ENCODE measurements around the gene SLC6A19.

DNA sequence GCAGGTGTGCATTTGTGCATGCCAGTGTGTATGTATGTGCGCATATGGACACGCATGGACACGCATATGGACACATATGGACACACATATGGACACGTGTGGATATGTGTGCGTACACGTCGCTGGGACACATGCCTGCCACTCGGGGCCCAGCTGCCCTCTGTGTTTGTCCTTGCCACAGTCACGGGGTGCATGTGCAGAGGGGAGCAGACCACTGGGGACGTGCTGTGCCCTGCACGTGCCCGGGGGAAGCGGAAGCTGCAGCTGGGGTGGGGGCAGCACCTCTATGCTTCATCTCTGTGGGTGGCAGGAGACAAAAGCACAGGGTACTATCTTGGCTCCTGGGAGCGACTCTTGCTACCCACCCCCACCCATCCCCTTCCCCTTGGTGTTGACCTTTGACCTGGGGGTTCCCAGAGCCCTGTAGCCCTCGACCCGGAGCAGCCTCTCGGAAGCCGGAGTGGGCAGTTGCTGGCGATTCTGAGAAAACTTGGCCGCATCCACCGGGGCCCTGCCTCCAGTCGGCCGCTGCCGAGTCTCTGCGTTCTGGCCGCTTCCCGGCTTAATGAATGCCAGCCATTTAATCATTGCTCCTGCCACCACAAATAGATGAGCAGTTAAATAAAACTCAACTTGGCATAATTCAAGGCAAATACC, 21.4 kb downstream of the SLC6A19 start:
- TF ChIP-seq EZH2 (IDR thresholded peaks at IDR 0.05; ENCODE audit: low read length, unreplicated experiment) (no peak), EZH2phosphoT487 (IDR thresholded peaks at IDR 0.05; ENCODE audit: borderline replicate concordance, low read length) (no peak)
- TF ChIP-seq, protein P1, sequence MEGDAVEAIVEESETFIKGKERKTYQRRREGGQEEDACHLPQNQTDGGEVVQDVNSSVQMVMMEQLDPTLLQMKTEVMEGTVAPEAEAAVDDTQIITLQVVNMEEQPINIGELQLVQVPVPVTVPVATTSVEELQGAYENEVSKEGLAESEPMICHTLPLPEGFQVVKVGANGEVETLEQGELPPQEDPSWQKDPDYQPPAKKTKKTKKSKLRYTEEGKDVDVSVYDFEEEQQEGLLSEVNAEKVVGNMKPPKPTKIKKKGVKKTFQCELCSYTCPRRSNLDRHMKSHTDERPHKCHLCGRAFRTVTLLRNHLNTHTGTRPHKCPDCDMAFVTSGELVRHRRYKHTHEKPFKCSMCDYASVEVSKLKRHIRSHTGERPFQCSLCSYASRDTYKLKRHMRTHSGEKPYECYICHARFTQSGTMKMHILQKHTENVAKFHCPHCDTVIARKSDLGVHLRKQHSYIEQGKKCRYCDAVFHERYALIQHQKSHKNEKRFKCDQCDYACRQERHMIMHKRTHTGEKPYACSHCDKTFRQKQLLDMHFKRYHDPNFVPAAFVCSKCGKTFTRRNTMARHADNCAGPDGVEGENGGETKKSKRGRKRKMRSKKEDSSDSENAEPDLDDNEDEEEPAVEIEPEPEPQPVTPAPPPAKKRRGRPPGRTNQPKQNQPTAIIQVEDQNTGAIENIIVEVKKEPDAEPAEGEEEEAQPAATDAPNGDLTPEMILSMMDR (conservative IDR thresholded peaks at IDR 0.05; ENCODE audit: low read depth, low read length): no peak
